Left ventricle myocardium inferior (tissue), 1 donor: ENCODE measurements around the gene DDX25. TPM values are rescaled to one million over a fixed set of nuclear protein-coding genes. Genes with fewer than 3 reads are reported as not detected.

ENCODE experiments used
- DNase-seq: peaks from one replicate; pipeline ENCODE4 v3.0.0-alpha.2; 2020
- H3K27ac ChIP-seq: fragments of 200-600 bp; replicated peaks from 2 replicates; pipeline ENCODE4 v1.8.0; 2021
- H3K27me3 ChIP-seq: fragments of 200-600 bp; 2 replicates; pipeline ENCODE4 v1.8.0; 2021; ENCODE audit warnings: low read depth
- H3K36me3 ChIP-seq: fragments of 200-600 bp; 2 replicates; pipeline ENCODE4 v1.8.0; 2021
- H3K4me1 ChIP-seq: fragments of 200-600 bp; 2 replicates; pipeline ENCODE4 v1.8.0; 2021
- H3K4me3 ChIP-seq: fragments of 200-600 bp; 2 replicates; pipeline ENCODE4 v1.8.0; 2021; ENCODE audit warnings: mild to moderate bottlenecking, moderate library complexity
- H3K9me3 ChIP-seq: fragments of 200-600 bp; replicated peaks from 2 replicates; pipeline ENCODE4 v1.8.0; 2021
- intact Hi-C: fragments of 100-400 bp; cut with micrococcal nuclease; formaldehyde crosslinking; loops from one replicate; pipeline ENCODE4 v1.11.0; 2022
- total RNA-seq: library from RNA; stranded (reverse); fragmentation: NEBNext Ultra II Directional; extraction: Animal tissue kit (Norgen Biotek cat#: 25700); gene quantifications from one replicate; pipeline ENCODE4 v1.2.1, GENCODE V29; 2021
- TF ChIP-seq, protein P1 (sequence below): fragments of 200-600 bp; IDR thresholded peaks from 2 replicates; pipeline ENCODE4 v1.8.0; 2021; ENCODE audit warnings: antibody characterized with exemption, mild to moderate bottlenecking, borderline replicate concordance
- donor health status: DM: no; HTN: yes; CAD: no; lungs with severe emphysema.

DDX25 gene
- total RNA-seq, 1 donor from 2014 or later = 0.14 TPM

DNA sequence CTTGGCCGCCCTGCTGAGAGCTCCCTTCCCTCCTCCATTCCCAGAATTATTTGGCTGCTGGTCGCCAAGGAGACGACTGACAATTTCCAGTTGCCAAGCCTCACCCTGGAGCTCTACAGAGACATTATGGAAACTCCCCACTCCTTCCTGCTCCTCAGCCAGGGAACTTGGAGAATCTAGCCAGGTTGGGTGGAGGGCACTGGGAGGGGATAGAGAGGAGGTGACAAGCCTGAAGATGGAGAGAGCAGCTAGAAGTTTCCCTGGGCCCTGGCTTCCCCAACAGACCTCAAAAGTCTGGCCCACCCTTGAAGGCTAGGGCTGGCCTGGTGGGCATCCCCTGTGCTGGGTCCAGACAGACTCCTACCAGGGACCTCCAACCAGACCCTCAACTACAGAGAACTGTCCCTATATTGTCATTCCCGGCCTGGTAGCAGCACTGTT is 34.8 kb downstream of the DDX25 start:
- Histone ChIP-seq H3K36me3 (no peaks in the 10 kb centered on the region), H3K9me3 (no peaks in the 10 kb centered on the region), H3K4me1 (peaks cover 17% of the 10 kb centered on the region), H3K4me3 (no peak overlapping the region), H3K27me3 (no peaks in the 10 kb centered on the region), H3K27ac (no peak overlapping the region)
- DNase-seq = no peak
- TF ChIP-seq, protein P1, sequence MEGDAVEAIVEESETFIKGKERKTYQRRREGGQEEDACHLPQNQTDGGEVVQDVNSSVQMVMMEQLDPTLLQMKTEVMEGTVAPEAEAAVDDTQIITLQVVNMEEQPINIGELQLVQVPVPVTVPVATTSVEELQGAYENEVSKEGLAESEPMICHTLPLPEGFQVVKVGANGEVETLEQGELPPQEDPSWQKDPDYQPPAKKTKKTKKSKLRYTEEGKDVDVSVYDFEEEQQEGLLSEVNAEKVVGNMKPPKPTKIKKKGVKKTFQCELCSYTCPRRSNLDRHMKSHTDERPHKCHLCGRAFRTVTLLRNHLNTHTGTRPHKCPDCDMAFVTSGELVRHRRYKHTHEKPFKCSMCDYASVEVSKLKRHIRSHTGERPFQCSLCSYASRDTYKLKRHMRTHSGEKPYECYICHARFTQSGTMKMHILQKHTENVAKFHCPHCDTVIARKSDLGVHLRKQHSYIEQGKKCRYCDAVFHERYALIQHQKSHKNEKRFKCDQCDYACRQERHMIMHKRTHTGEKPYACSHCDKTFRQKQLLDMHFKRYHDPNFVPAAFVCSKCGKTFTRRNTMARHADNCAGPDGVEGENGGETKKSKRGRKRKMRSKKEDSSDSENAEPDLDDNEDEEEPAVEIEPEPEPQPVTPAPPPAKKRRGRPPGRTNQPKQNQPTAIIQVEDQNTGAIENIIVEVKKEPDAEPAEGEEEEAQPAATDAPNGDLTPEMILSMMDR = no peak
- intact Hi-C loops = no loop called here

DNA sequence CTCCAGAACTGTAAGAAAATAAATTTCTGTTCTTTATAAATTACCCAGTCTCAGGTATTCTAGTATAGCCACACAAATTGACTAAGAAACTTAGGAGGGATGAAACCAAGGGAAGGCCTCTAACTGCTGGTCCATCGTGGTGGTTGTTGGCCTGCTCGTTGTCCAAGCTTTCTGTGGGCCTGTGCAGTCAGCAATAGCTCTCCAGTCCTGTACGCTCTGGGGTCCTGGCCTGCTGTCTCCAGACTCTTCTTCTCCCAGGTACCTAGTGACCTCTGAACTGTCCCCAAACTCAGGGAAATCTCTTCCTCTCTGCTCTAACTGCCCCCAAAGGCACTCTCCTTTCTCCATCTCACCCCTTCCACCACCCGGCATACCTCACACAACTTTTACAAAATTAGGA is 35.8 kb downstream of the DDX25 start:
- no peaks in the 10 kb centered on the region for H3K36me3 ChIP-seq
- peaks cover 7% of the 10 kb centered on the region for H3K27me3 ChIP-seq
- no peak for DNase-seq
- no peaks in the 10 kb centered on the region for H3K9me3 ChIP-seq
- no peak overlapping the region for H3K4me3 ChIP-seq
- H3K4me1 ChIP-seq = peaks cover 17% of the 10 kb centered on the region
- TF ChIP-seq, protein P1 = no peak
- intact Hi-C loops = no loop called here
- H3K27ac ChIP-seq = no peak overlapping the region

DNA sequence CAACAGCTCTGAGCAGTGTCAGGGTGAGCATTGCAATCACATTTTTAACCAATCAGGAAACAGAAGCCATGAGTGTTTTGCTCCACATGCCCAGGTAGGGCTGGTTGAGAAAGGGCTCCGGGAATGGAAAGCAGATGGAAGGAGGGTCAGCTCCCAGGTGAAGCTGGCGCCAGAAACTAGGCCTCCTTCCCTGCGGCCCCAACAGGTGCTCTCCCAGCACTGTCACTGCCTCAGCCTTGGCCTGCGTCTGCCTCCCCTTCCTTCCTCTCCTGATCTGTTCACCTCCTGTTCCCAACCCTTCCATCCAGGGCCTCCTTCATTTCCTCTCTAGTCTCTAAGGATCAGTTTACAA is 36.9 kb downstream of the DDX25 start:
- Histone ChIP-seq H3K9me3 (no peaks in the 10 kb centered on the region), H3K27me3 (peaks cover 12% of the 10 kb centered on the region), H3K4me3 (no peak overlapping the region), H3K27ac (peak overlapping the region; percentile 83), H3K36me3 (no peaks in the 10 kb centered on the region), H3K4me1 (peaks cover 17% of the 10 kb centered on the region)
- TF ChIP-seq, protein P1 = no peak
- intact Hi-C loops = no loop called here
- no peak for DNase-seq

DNA sequence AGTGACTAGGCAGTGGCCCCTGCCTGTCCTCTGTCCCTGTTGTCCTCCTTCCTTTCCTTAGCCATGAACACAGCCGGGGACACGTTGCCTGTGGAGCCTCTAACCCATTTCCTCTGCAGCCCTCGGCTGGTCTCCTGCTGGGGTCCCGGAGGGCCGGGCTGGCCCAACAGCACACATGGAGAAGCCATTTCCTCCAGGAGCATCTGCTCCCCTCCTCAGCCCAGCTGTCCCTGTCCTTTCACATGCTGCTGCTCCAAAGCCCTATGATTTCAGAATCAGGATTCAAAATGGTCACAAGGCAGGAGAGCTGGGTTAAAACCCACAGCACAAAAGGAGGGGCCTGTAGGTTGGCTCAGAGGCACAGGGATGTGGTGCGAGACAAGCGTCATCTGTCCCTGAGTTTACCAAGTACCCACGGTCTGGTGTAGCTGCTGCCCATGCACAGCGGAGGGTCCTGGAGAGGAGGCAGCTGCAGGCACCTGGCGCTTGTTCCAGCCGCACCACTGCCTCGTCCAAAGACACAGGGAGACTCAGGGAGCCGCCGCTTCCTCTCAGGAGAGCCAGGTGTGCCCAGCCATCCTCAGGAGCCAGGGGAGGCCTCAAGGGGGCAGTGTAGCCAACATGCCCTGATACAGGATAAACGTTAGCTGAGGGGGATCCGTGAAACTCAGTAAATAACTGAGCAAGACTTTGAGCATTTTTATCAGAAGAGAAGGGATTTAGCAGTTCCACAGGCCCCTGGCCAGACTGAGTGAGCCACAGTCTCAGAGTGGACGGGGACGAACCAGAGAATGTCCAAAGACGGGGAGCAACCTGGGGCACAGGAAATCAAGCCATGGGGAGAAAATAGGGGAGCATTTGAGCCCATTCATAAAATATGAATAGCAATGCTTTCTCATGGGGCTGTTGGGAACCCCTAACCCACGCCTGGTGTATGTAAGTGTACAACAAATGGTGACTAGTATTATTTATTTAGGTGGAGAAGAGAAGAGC is 37.6 kb downstream of the DDX25 start:
- H3K9me3 ChIP-seq = no peaks in the 10 kb centered on the region
- TF ChIP-seq, protein P1 = peak; percentile 77
- H3K36me3 ChIP-seq = no peaks in the 10 kb centered on the region
- peak overlapping the region; percentile 83 for H3K27ac ChIP-seq
- H3K4me3 ChIP-seq = no peak overlapping the region
- H3K27me3 ChIP-seq = peaks cover 17% of the 10 kb centered on the region
- peaks cover 17% of the 10 kb centered on the region for H3K4me1 ChIP-seq
- DNase-seq = peak; percentile 61
- intact Hi-C loops = no loop called here

DNA sequence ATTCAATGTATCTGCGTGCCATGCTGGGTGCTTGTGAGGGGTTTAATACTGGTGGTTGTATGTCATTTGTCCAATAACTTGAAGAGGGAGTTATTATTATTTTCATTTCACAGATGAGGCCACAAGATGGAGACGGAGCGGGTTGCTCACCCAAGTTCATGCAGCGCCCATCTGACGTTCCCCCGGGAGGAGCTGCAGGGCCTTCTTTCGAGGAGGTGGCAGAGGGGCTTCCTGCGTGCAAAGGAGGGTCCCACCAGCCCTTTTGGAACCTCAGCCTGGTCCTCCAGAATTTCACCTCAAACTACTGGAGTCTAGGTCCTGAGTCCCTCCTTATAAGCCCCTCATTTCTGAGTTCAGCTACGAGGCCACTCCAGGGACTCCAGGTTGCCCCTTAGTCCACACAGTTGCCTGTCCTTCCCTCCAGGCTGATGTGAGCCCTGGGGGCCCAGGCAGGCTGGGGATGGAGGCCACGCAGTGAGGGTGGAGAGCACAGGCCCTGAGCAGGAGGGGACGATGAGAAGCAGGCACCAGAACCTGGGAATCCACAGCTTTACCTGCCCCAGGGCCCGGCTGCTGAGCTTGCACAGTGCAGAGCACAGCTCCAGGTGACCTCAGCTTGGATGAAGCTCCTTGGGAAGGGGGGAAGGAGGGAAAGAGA is 38.6 kb downstream of the DDX25 start:
- intact Hi-C loops = no loop called here
- peaks cover 17% of the 10 kb centered on the region for H3K4me1 ChIP-seq
- H3K36me3 ChIP-seq = no peaks in the 10 kb centered on the region
- TF ChIP-seq, protein P1 = no peak
- no peak overlapping the region for H3K4me3 ChIP-seq
- no peak for DNase-seq
- peaks cover 19% of the 10 kb centered on the region for H3K27me3 ChIP-seq
- H3K9me3 ChIP-seq = no peaks in the 10 kb centered on the region
- peak overlapping the region; percentile 83 for H3K27ac ChIP-seq
